HEK293 (cell line): ENCODE data around the gene TSC22D1.

ENCODE experiments used
- CTCF ChIA-PET: fragments of 350-600 bp; formaldehyde crosslinking; extraction: SDS; loops from one replicate; lab custom pipeline; 2021; ENCODE audit warnings: antibody characterized with exemption; lab: Yijun Ruan, JAX
- POLR2A ChIA-PET: fragments of 300-600 bp; formaldehyde crosslinking; extraction: SDS; loops from one replicate; lab custom pipeline; 2020; ENCODE audit warnings: antibody characterized with exemption, inconsistent platforms; lab: Yijun Ruan, JAX
- H3K27ac ChIP-seq: fragments of 200-500 bp; sonication (Bioruptor generic); 2 replicates; pipeline ENCODE4 v1.5.1; 2014; ENCODE audit warnings: low read depth, low read length, control low read depth, inconsistent platforms; ENCODE audit errors: extremely low read depth
- H3K36me3 ChIP-seq, 2 experiments: fragments of 200-500 bp in 1 of 2; sonication (Bioruptor generic) in 1 of 2; 1 replicate in 1 of 2; 2 replicates in 1 of 2; pipeline ENCODE4 v1.5.1; 2014 to 2017; ENCODE audit warnings: inconsistent platforms in 2 of 2, low read length in 2 of 2; ENCODE audit not compliant: control insufficient read depth in 2 of 2, insufficient read depth in 1 of 2
- H3K4me1 ChIP-seq: fragments of 200-500 bp; sonication (Bioruptor generic); 2 replicates; pipeline ENCODE4 v1.5.1; 2014; ENCODE audit warnings: mild to moderate bottlenecking, low read length, inconsistent platforms; ENCODE audit not compliant: control insufficient read depth, insufficient read depth
- H3K4me3 ChIP-seq: 2 replicates; pipeline ENCODE4 v1.5.1; 2011; ENCODE audit warnings: low read depth, mild to moderate bottlenecking, control low read depth, low read length, moderate library complexity
- H3K9me3 ChIP-seq: fragments of 200-500 bp; sonication (Bioruptor generic); 2 replicates; pipeline ENCODE4 v1.5.1; 2014; ENCODE audit warnings: low read depth, low read length, inconsistent platforms; ENCODE audit not compliant: control insufficient read depth, insufficient read depth
- CTCF ChIP-seq: fragments of 450-650 bp; formaldehyde crosslinking; IDR thresholded peaks from 2 replicates; pipeline ENCODE4 v1.5.1; 2016; ENCODE audit warnings: missing biosample characterization, missing genetic modification characterization
- EGR2 ChIP-seq: fragments of 450-650 bp; formaldehyde crosslinking; IDR thresholded peaks from 2 replicates; pipeline ENCODE4 v1.5.1; 2016; ENCODE audit warnings: low read depth, missing biosample characterization, missing genetic modification characterization
- GLIS2 ChIP-seq: fragments of 450-650 bp; formaldehyde crosslinking; IDR thresholded peaks from 2 replicates; pipeline ENCODE4 v1.5.1; 2016; ENCODE audit warnings: missing biosample characterization, missing genetic modification characterization
- IKZF3 ChIP-seq: fragments of 450-650 bp; IDR thresholded peaks from 2 replicates; pipeline ENCODE4 v1.5.0; 2018; ENCODE audit warnings: missing biosample characterization, mild to moderate bottlenecking, missing genetic modification characterization, moderate library complexity
- MZF1 ChIP-seq: fragments of 450-650 bp; formaldehyde crosslinking; IDR thresholded peaks from 2 replicates; pipeline ENCODE4 v1.5.1; 2017; ENCODE audit warnings: missing biosample characterization, missing genetic modification characterization, borderline replicate concordance
- OVOL3 ChIP-seq: fragments of 450-650 bp; formaldehyde crosslinking; IDR thresholded peaks from 2 replicates; pipeline ENCODE4 v1.5.1; 2016; ENCODE audit warnings: missing biosample characterization, missing genetic modification characterization
- SALL2 ChIP-seq: fragments of 450-650 bp; formaldehyde crosslinking; IDR thresholded peaks from 2 replicates; pipeline ENCODE4 v1.5.0; 2017; ENCODE audit warnings: missing biosample characterization, mild to moderate bottlenecking, missing genetic modification characterization, borderline replicate concordance
- WT1 ChIP-seq: fragments of 450-650 bp; formaldehyde crosslinking; IDR thresholded peaks from 2 replicates; pipeline ENCODE4 v1.5.1; 2016; ENCODE audit warnings: missing biosample characterization, missing genetic modification characterization
- ZBTB20 ChIP-seq: fragments of 450-650 bp; formaldehyde crosslinking; IDR thresholded peaks from 2 replicates; pipeline ENCODE4 v1.5.1; 2016; ENCODE audit warnings: missing biosample characterization, missing genetic modification characterization
- ZBTB26 ChIP-seq: fragments of 450-650 bp; formaldehyde crosslinking; optimal IDR thresholded peaks from 2 replicates; pipeline ENCODE3; 2016; ENCODE audit warnings: missing biosample characterization, mild to moderate bottlenecking, missing genetic modification characterization
- ZFP41 ChIP-seq: fragments of 450-650 bp; formaldehyde crosslinking; IDR thresholded peaks from 2 replicates; pipeline ENCODE4 v1.5.1; 2016; ENCODE audit warnings: missing biosample characterization, missing genetic modification characterization, borderline replicate concordance
- ZNF133 ChIP-seq: fragments of 450-650 bp; formaldehyde crosslinking; IDR thresholded peaks from 2 replicates; pipeline ENCODE4 v1.5.1; 2016; ENCODE audit warnings: missing biosample characterization, missing genetic modification characterization
- ZNF202 ChIP-seq: fragments of 450-650 bp; formaldehyde crosslinking; IDR thresholded peaks from 2 replicates; pipeline ENCODE4 v1.5.1; 2016; ENCODE audit warnings: missing biosample characterization, missing genetic modification characterization, borderline replicate concordance
- ZNF335 ChIP-seq: fragments of 450-650 bp; formaldehyde crosslinking; conservative IDR thresholded peaks from 2 replicates; pipeline ENCODE4 v1.5.1; 2016; ENCODE audit warnings: missing biosample characterization, missing genetic modification characterization
- ZNF391 ChIP-seq: fragments of 450-650 bp; formaldehyde crosslinking; IDR thresholded peaks from 2 replicates; pipeline ENCODE4 v1.5.1; 2016; ENCODE audit warnings: low read depth, missing biosample characterization, missing genetic modification characterization, borderline replicate concordance
- ZNF544 ChIP-seq: fragments of 450-650 bp; formaldehyde crosslinking; IDR thresholded peaks from 2 replicates; pipeline ENCODE4 v1.5.0; 2017; ENCODE audit warnings: missing biosample characterization, missing genetic modification characterization
- ZNF624 ChIP-seq: fragments of 450-650 bp; formaldehyde crosslinking; IDR thresholded peaks from 2 replicates; pipeline ENCODE4 v1.5.1; 2017; ENCODE audit warnings: missing biosample characterization, missing genetic modification characterization
- ZNF776 ChIP-seq: fragments of 450-650 bp; formaldehyde crosslinking; IDR thresholded peaks from 2 replicates; pipeline ENCODE4 v1.5.0; 2017; ENCODE audit warnings: missing biosample characterization, missing genetic modification characterization, borderline replicate concordance
- ZNF837 ChIP-seq: fragments of 450-650 bp; formaldehyde crosslinking; IDR thresholded peaks from 2 replicates; pipeline ENCODE4 v1.5.1; 2016; ENCODE audit warnings: missing biosample characterization, missing genetic modification characterization
- TF ChIP-seq, protein P1 (sequence below): fragments of 450-650 bp; formaldehyde crosslinking; IDR thresholded peaks from 2 replicates; pipeline ENCODE4 v1.5.1; 2016; ENCODE audit warnings: missing biosample characterization, missing genetic modification characterization
- TF ChIP-seq, protein P2 (sequence below): sonication (generic); formaldehyde crosslinking; IDR thresholded peaks from 2 replicates; pipeline ENCODE4 v1.8.1; 2022; ENCODE audit warnings: mild to moderate bottlenecking, moderate library complexity, missing genetic modification reagents
- TF ChIP-seq, protein P3 (sequence below): fragments of 450-650 bp; formaldehyde crosslinking; IDR thresholded peaks from 2 replicates; pipeline ENCODE4 v1.5.1; 2016; ENCODE audit warnings: missing biosample characterization, missing genetic modification characterization

Gene TSC22D1

DNA sequence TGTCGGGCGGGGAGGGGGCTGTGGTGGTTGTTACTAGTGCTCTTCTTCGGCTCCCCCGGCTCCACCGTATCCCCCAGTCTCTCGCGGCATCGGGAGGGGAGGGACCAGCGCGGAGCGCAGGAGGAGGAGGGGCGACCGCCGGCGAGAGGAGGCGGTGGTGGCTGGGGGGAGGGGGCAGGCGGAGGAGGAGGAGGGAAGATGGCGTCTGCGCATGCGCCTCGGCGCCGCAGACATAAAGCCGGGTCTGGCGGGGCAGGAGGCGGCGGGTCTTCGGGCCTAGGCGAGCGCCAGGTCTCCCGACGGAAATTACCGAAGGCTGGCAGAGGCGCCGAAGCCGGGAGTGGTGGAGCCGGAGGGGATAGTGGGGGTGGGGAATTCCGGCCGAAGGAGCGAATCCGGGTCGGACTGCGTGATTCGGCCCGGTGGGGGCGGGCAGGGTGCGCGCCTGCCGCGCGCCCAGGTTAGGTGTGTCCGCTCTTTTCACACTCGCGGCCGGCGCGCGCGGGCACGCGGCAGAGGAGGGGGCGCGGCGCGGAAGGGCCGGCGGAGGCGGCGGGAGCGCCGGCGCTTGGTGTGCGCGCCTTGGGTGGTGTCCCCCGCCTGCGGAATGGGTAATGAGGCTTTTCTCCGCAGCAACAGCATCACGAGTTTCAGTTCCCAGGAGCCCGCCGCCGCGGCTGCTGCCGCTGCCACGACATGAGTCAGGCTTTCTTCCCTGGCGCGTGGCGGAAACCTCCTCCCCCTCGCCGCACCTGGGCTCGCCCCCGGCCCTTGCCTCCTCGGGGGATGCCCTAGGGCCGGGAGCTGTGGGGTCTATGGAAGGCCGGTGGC is 1.3 kb upstream of the TSC22D1 start (continued):
- TF ChIP-seq CTCF (tag by site-specific recombination) (no peak), ZNF391 (peak; percentile 58; the same call in 1 of the 2 replicates), ZNF776 (no peak), SALL2 (tag by site-specific recombination) (no peak)

DNA sequence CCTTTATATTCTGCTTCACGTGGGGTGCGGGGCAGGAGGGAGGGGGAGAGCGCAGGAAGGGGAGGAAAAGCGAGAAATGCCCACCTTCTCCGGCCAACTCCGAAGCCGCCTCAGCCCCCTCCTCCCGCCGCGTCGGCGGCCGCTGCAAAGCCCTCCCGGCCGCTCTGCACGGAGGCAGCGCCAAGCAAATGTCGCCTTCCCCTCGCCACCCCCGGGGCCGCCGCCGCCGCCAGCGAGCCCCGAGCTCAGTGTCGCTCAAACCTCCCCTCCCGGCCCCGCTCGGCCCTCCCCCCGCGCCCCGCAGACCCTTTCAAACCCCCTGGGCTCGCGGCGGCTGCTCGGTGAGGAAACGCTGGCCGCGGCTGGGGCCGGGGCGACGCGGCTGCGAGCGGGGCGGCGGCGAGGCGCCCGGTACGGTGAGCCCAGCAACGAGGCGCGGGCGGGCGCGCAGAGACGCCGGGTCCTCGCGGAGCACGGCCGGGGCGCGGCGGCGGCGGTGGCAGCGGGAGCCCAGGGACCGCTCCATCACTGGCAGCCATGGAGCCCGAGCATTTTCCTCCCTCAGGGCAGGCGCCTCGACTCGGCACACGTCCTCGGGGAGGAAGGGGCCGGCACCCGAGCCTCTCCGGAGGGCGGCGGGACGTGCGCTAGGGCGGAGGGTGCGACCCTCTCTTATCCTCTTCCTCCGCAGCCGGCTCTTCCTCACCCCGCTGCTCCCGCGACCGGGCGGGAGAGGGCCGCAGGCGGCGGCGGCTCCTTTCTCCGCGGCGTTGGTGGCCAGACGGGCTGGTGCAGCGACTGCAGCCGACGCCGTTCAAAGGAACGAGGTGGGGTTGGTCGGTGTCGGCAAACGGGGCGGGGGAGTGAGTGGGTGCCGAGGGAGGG is 463 bp upstream of the TSC22D1 start:
- ChIA-PET POLR2A (no interaction called here), CTCF (no interaction called here)
- H3K4me1 ChIP-seq, result peaks cover 11% of the 10 kb centered on the region
- H3K4me3 ChIP-seq, result peak overlapping the region; percentile 85
- H3K27ac ChIP-seq, result peak overlapping the region; percentile 93; the same call in 1 of the 2 replicates
- H3K36me3 ChIP-seq, result peaks cover 0 to 10% of the 10 kb centered on the region in 2 experiments; a peak in 1 of 3 replicates
- no peaks in the 10 kb centered on the region; the same call in 1 of the 2 replicates for H3K9me3 ChIP-seq
- no peak for TF ChIP-seq WT1 (tag by site-specific recombination)
- TF ChIP-seq OVOL3 (tag by site-specific recombination), result no peak
- TF ChIP-seq ZNF544 (tag by site-specific recombination), result no peak
- TF ChIP-seq MZF1 (tag by site-specific recombination), result no peak
- TF ChIP-seq, protein P1, sequence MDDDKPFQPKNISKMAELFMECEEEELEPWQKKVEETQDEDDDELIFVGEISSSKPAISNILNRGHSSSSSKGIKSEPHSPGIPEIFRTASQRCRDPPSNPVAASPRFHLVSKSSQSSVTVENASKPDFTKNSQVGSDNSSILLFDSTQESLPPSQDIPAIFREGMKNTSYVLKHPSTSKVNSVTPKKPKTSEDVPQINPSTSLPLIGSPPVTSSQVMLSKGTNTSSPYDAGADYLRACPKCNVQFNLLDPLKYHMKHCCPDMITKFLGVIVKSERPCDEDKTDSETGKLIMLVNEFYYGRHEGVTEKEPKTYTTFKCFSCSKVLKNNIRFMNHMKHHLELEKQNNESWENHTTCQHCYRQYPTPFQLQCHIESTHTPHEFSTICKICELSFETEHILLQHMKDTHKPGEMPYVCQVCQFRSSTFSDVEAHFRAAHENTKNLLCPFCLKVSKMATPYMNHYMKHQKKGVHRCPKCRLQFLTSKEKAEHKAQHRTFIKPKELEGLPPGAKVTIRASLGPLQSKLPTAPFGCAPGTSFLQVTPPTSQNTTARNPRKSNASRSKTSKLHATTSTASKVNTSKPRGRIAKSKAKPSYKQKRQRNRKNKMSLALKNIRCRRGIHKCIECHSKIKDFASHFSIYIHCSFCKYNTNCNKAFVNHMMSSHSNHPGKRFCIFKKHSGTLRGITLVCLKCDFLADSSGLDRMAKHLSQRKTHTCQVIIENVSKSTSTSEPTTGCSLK (tag by site-specific recombination), result no peak
- TF ChIP-seq ZNF133 (tag by site-specific recombination), result no peak
- no peak; the same call in 1 of the 2 replicates for TF ChIP-seq EGR2 (tag by site-specific recombination)
- no peak for TF ChIP-seq ZNF202
- no peak for TF ChIP-seq ZNF624 (tag by site-specific recombination)
- TF ChIP-seq, protein P2, sequence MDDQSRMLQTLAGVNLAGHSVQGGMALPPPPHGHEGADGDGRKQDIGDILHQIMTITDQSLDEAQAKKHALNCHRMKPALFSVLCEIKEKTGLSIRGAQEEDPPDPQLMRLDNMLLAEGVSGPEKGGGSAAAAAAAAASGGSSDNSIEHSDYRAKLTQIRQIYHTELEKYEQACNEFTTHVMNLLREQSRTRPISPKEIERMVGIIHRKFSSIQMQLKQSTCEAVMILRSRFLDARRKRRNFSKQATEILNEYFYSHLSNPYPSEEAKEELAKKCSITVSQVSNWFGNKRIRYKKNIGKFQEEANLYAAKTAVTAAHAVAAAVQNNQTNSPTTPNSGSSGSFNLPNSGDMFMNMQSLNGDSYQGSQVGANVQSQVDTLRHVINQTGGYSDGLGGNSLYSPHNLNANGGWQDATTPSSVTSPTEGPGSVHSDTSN (CRISPR knock-in tag), result no peak
- TF ChIP-seq ZNF837 (tag by site-specific recombination), result no peak
- peak; percentile 73; the same call in 1 of the 2 replicates for TF ChIP-seq ZBTB20 (tag by site-specific recombination)
- peak; percentile 38 for TF ChIP-seq ZBTB26 (tag by site-specific recombination)
- TF ChIP-seq GLIS2 (tag by site-specific recombination), result peak; percentile 47
- no peak for TF ChIP-seq ZNF335
- no peak for TF ChIP-seq ZFP41 (tag by site-specific recombination)
- no peak for TF ChIP-seq IKZF3 (tag by site-specific recombination)
- TF ChIP-seq, protein P3, sequence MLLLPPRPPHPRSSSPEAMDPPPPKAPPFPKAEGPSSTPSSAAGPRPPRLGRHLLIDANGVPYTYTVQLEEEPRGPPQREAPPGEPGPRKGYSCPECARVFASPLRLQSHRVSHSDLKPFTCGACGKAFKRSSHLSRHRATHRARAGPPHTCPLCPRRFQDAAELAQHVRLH (tag by site-specific recombination), result no peak
